GM21447 (cell line): Measurements from ENCODE around the gene SNAP47.

Experiments
- ATAC-seq: cut with Tn5 transposase; IDR thresholded peaks from one replicate; pipeline ENCODE4 v1.9.1; 2021; ENCODE audit not compliant: unreplicated experiment

SNAP47 gene

GRCh38 chr1:227748496-227749182 is 13.4 kb downstream of the SNAP47 start:
- ATAC-seq = no peak

- no peak for ATAC-seq
These were observed 14.0 kb downstream of the SNAP47 start for GRCh38 chr1:227749225-227749624.

- ATAC-seq = no peak
These were observed 14.9 kb downstream of the SNAP47 start for GRCh38 chr1:227749916-227750710.

GRCh38 chr1:227753999-227754711 is 18.9 kb downstream of the SNAP47 start:
- no peak for ATAC-seq

- ATAC-seq = no peak
These were observed 19.7 kb downstream of the SNAP47 start for GRCh38 chr1:227754958-227755357.

GRCh38 chr1:227756172-227756959 is 21.1 kb downstream of the SNAP47 start:
- no peak for ATAC-seq

GRCh38 chr1:227757781-227758180 is 22.5 kb downstream of the SNAP47 start:
- no peak for ATAC-seq

GRCh38 chr1:227758366-227758765 is 23.1 kb downstream of the SNAP47 start:
- peak; percentile 36 for ATAC-seq

- no peak for ATAC-seq
These were observed 24.4 kb downstream of the SNAP47 start for GRCh38 chr1:227759341-227760300.

GRCh38 chr1:227760377-227760776 is 25.1 kb downstream of the SNAP47 start:
- no peak for ATAC-seq

- ATAC-seq = no peak
These were observed 26.5 kb downstream of the SNAP47 start for GRCh38 chr1:227761621-227762230.

GRCh38 chr1:227762231-227762911 is 27.1 kb downstream of the SNAP47 start:
- peak; percentile 68 for ATAC-seq

GRCh38 chr1:227763246-227764018 is 28.2 kb downstream of the SNAP47 start:
- no peak for ATAC-seq

GRCh38 chr1:227764019-227764391 is 28.8 kb downstream of the SNAP47 start:
- no peak for ATAC-seq

- no peak for ATAC-seq
These were observed 30.2 kb downstream of the SNAP47 start for GRCh38 chr1:227765261-227766014.

- ATAC-seq = peak; percentile 47
These were observed 30.9 kb downstream of the SNAP47 start for GRCh38 chr1:227766015-227766634.
